ENCODE data around the gene RPL32. TPM values are rescaled to one million over a fixed set of nuclear protein-coding genes. Genes with fewer than 3 reads are reported as not detected.

The RPL32 gene
- polyA plus RNA-seq, 1 donor from 2014 or later, result 1,160 TPM

- Histone ChIP-seq H3K9ac (ENCODE audit: low read length) (no peak overlapping the region), H3K9me3 (ENCODE audit: low read length) (no peaks in the 10 kb centered on the region), H3K4me3 (ENCODE audit: low read length) (no peak overlapping the region), H2AFZ (ENCODE audit: low read depth, low read length) (no peak overlapping the region), H3F3A (ENCODE audit: insufficient read depth, low read length, poor library complexity, severe bottlenecking) (no peaks in the 10 kb centered on the region), H4K20me1 (ENCODE audit: insufficient read depth) (no peaks in the 10 kb centered on the region), H3K9me2 (ENCODE audit: insufficient read depth, low read length) (no peaks in the 10 kb centered on the region), H3K27ac (ENCODE audit: low read length) (no peak overlapping the region), H3K27me3 (ENCODE audit: insufficient read depth, low read depth, low read length) (no peaks in the 10 kb centered on the region), H3K36me3 (ENCODE audit: insufficient read depth, low read length) (no peaks in the 10 kb centered on the region), H3K79me2 (replicated peaks; ENCODE audit: insufficient read depth, low read length) (no peaks in the 10 kb centered on the region), H3K4me2 (ENCODE audit: low read length) (no peak overlapping the region)
- TF ChIP-seq RAD21 (conservative IDR thresholded peaks at IDR 0.05) (no peak), EP300 (conservative IDR thresholded peaks at IDR 0.05; ENCODE audit: poor library complexity, severe bottlenecking) (no peak), TAF1 (IDR thresholded peaks at IDR 0.05; ENCODE audit: low read depth) (no peak), REST (IDR thresholded peaks at IDR 0.05; ENCODE audit: borderline replicate concordance) (no peak), MXI1 (conservative IDR thresholded peaks at IDR 0.05; ENCODE audit: poor library complexity, severe bottlenecking) (no peak), POLR2AphosphoS5 (IDR thresholded peaks at IDR 0.05) (no peak), SMC3 (conservative IDR thresholded peaks at IDR 0.05; ENCODE audit: poor library complexity) (no peak), CTCF (IDR thresholded peaks at IDR 0.05; ENCODE audit: poor library complexity, severe bottlenecking) (no peak), EZH2 (IDR thresholded peaks at IDR 0.05; ENCODE audit: borderline replicate concordance, insufficient read depth, low read length, poor library complexity, severe bottlenecking) (no peak)
These were observed 24.0 kb downstream of the RPL32 start for GRCh38 chr3:12817343-12817710.

- Histone ChIP-seq H2AFZ (ENCODE audit: low read depth, low read length) (no peak overlapping the region), H3K4me2 (ENCODE audit: low read length) (no peak overlapping the region), H3K27me3 (ENCODE audit: insufficient read depth, low read depth, low read length) (no peaks in the 10 kb centered on the region), H3F3A (ENCODE audit: insufficient read depth, low read length, poor library complexity, severe bottlenecking) (no peaks in the 10 kb centered on the region), H3K36me3 (ENCODE audit: insufficient read depth, low read length) (no peaks in the 10 kb centered on the region), H3K27ac (ENCODE audit: low read length) (no peak overlapping the region), H3K9me2 (ENCODE audit: insufficient read depth, low read length) (no peaks in the 10 kb centered on the region), H3K79me2 (replicated peaks; ENCODE audit: insufficient read depth, low read length) (no peaks in the 10 kb centered on the region), H3K4me3 (ENCODE audit: low read length) (no peak overlapping the region), H3K9me3 (ENCODE audit: low read length) (no peaks in the 10 kb centered on the region), H3K9ac (ENCODE audit: low read length) (no peak overlapping the region), H4K20me1 (ENCODE audit: insufficient read depth) (no peaks in the 10 kb centered on the region)
- no peak for TF ChIP-seq EZH2 (IDR thresholded peaks at IDR 0.05; ENCODE audit: borderline replicate concordance, insufficient read depth, low read length, poor library complexity, severe bottlenecking)
These were observed 24.6 kb downstream of the RPL32 start for GRCh38 chr3:12816521-12817342.
